22Rv1 (cell line): ENCODE measurements around the gene PRRC2A.

ENCODE experiments used
- ZFX ChIP-seq: fragments of 450-650 bp; IDR thresholded peaks from 2 replicates; pipeline ENCODE4 v1.6.1; 2017; ENCODE audit warnings: antibody characterized with exemption, borderline replicate concordance
- TF ChIP-seq, protein P1 (sequence below): fragments of 450-650 bp; IDR thresholded peaks from 2 replicates; pipeline ENCODE4 v1.5.1; 2017; ENCODE audit warnings: mild to moderate bottlenecking

DNA sequence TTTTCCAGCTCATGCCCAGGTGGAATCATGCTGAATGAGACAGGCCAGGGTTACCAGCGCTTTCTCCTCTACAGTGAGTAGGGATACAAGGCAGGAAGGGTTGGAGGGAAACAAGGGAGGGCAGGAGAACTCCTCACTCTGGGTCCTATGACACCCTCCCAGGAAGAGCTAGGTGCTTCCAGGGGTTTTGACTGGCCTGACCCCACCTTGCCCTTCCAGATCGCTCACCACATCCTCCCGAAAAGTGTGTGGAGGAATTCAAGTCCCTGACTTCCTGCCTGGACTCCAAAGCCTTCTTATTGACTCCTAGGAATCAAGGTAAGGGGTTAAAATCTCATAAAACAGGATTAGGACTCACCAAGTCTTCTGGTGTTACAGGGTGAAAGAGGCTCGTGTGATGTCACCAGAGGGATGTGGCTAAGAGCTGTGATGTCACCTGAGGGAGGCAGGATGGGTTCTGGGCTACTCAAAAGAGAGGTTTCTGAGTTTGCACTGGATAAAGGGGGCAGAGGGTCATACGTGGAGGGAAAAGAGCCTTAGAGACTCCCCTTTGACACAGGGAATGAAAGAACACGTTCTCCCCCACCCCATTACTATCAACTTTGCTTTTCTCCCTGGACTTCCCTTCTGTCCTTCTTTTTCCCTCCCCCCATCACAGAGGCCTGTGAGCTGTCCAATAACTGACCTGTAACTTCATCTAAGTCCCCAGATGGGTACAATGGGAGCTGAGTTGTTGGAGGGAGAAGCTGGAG, 37.1 kb downstream of the PRRC2A start:
- TF ChIP-seq, protein P1, sequence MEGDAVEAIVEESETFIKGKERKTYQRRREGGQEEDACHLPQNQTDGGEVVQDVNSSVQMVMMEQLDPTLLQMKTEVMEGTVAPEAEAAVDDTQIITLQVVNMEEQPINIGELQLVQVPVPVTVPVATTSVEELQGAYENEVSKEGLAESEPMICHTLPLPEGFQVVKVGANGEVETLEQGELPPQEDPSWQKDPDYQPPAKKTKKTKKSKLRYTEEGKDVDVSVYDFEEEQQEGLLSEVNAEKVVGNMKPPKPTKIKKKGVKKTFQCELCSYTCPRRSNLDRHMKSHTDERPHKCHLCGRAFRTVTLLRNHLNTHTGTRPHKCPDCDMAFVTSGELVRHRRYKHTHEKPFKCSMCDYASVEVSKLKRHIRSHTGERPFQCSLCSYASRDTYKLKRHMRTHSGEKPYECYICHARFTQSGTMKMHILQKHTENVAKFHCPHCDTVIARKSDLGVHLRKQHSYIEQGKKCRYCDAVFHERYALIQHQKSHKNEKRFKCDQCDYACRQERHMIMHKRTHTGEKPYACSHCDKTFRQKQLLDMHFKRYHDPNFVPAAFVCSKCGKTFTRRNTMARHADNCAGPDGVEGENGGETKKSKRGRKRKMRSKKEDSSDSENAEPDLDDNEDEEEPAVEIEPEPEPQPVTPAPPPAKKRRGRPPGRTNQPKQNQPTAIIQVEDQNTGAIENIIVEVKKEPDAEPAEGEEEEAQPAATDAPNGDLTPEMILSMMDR = no peak
- TF ChIP-seq ZFX = no peak
